SK-N-SH treated with all-trans-retinoic acid at 6 μM for 48 hours (cell line): ENCODE data around the gene MRPL48.

Experiments
- BACH2 ChIP-seq: fragments of 250-450 bp; sonication (Bioruptor Pico); IDR thresholded peaks from 2 replicates; pipeline ENCODE4 v1.9.0; 2021; ENCODE audit warnings: mild to moderate bottlenecking, borderline replicate concordance
- CSDC2 ChIP-seq: fragments of 250-450 bp; sonication (Bioruptor Pico); IDR thresholded peaks from 2 replicates; pipeline ENCODE4 v1.5.0; 2020; ENCODE audit warnings: mild to moderate bottlenecking, moderate library complexity
- OSR1 ChIP-seq: fragments of 250-450 bp; sonication (Bioruptor Pico); IDR thresholded peaks from 2 replicates; pipeline ENCODE4 v1.8.0; 2022; ENCODE audit warnings: moderate library complexity, mild to moderate bottlenecking, inconsistent platforms
- POU6F1 ChIP-seq: fragments of 250-450 bp; sonication (Bioruptor Pico); IDR thresholded peaks from 2 replicates; pipeline ENCODE4 v1.8.0; 2021; ENCODE audit warnings: low read depth, mild to moderate bottlenecking, moderate library complexity, borderline replicate concordance
- TCF4 ChIP-seq: fragments of 250-450 bp; sonication (Bioruptor Pico); IDR thresholded peaks from 2 replicates; pipeline ENCODE4 v1.8.0; 2021; ENCODE audit warnings: mild to moderate bottlenecking, moderate library complexity, borderline replicate concordance
- TF ChIP-seq, protein P1 (sequence below): fragments of 250-450 bp; sonication (Bioruptor Pico); IDR thresholded peaks from 2 replicates; pipeline ENCODE4 v1.5.0; 2020; ENCODE audit warnings: mild to moderate bottlenecking, moderate library complexity

- TF ChIP-seq TCF4 = no peak
- TF ChIP-seq CSDC2 (CRISPR knock-in tag) = no peak
- no peak for TF ChIP-seq BACH2 (CRISPR knock-in tag)
- TF ChIP-seq OSR1 = no peak
- TF ChIP-seq POU6F1 (CRISPR knock-in tag) = no peak
- TF ChIP-seq, protein P1, sequence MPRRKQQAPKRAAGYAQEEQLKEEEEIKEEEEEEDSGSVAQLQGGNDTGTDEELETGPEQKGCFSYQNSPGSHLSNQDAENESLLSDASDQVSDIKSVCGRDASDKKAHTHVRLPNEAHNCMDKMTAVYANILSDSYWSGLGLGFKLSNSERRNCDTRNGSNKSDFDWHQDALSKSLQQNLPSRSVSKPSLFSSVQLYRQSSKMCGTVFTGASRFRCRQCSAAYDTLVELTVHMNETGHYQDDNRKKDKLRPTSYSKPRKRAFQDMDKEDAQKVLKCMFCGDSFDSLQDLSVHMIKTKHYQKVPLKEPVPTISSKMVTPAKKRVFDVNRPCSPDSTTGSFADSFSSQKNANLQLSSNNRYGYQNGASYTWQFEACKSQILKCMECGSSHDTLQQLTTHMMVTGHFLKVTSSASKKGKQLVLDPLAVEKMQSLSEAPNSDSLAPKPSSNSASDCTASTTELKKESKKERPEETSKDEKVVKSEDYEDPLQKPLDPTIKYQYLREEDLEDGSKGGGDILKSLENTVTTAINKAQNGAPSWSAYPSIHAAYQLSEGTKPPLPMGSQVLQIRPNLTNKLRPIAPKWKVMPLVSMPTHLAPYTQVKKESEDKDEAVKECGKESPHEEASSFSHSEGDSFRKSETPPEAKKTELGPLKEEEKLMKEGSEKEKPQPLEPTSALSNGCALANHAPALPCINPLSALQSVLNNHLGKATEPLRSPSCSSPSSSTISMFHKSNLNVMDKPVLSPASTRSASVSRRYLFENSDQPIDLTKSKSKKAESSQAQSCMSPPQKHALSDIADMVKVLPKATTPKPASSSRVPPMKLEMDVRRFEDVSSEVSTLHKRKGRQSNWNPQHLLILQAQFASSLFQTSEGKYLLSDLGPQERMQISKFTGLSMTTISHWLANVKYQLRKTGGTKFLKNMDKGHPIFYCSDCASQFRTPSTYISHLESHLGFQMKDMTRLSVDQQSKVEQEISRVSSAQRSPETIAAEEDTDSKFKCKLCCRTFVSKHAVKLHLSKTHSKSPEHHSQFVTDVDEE (CRISPR knock-in tag) = no peak
These were observed 33.7 kb upstream of the MRPL48 start for GRCh38 chr11:73753938-73754337.
